Trophoblast cell (in vitro differentiated cells and primary cell): Measurements from ENCODE around the gene TCF7L1.
A peak's percentile ranks its signal among the peaks of the same experiment; 100 is the strongest.

Experiments
- DNase-seq, 2 donors: peaks; one replicate each; pipeline ENCODE4 v3.0.0-alpha.2; 2016
- H2AFZ ChIP-seq: 2 replicates; pipeline ENCODE4 v1.6.1; 2013; ENCODE audit warnings: low read length, moderate library complexity, mild to moderate bottlenecking; ENCODE audit not compliant: insufficient read depth, poor library complexity
- H2AK5ac ChIP-seq: 2 replicates; pipeline ENCODE4 v1.6.1; 2013; ENCODE audit warnings: mild to moderate bottlenecking, low read length
- H2BK120ac ChIP-seq: 2 replicates; pipeline ENCODE4 v1.6.1; 2013; ENCODE audit warnings: low read length, mild to moderate bottlenecking, moderate library complexity; ENCODE audit not compliant: insufficient read depth, poor library complexity
- H2BK12ac ChIP-seq: 2 replicates; pipeline ENCODE4 v1.6.1; 2013; ENCODE audit warnings: mild to moderate bottlenecking, low read length, moderate library complexity
- H2BK5ac ChIP-seq: 2 replicates; pipeline ENCODE4 v1.6.1; 2013; ENCODE audit warnings: low read length, low read depth, moderate library complexity, mild to moderate bottlenecking; ENCODE audit not compliant: poor library complexity
- H3K14ac ChIP-seq: 2 replicates; pipeline ENCODE4 v1.6.1; 2013; ENCODE audit warnings: mild to moderate bottlenecking, low read length
- H3K18ac ChIP-seq: 2 replicates; pipeline ENCODE4 v1.6.1; 2013; ENCODE audit warnings: mild to moderate bottlenecking, low read length
- H3K23ac ChIP-seq: 2 replicates; pipeline ENCODE4 v1.6.1; 2013; ENCODE audit warnings: low read length
- H3K27ac ChIP-seq: 2 replicates; pipeline ENCODE4 v1.5.1; 2013; ENCODE audit warnings: low read depth, mild to moderate bottlenecking, inconsistent platforms, low read length, moderate library complexity
- H3K27me3 ChIP-seq: 2 replicates; pipeline ENCODE4 v1.6.1; 2013; ENCODE audit warnings: inconsistent platforms, mild to moderate bottlenecking, low read length, moderate library complexity; ENCODE audit not compliant: insufficient read depth
- H3K36me3 ChIP-seq, 2 experiments: 1 replicate in 1 of 2; 2 replicates in 1 of 2; pipeline ENCODE4 v1.6.1; 2013; ENCODE audit warnings: low read length in 2 of 2, mild to moderate bottlenecking in 2 of 2, moderate library complexity in 1 of 2; ENCODE audit not compliant: insufficient read depth in 2 of 2, control insufficient read depth in 1 of 2
- H3K4ac ChIP-seq: 2 replicates; pipeline ENCODE4 v1.6.1; 2013; ENCODE audit warnings: low read depth, mild to moderate bottlenecking, low read length, moderate library complexity
- H3K4me1 ChIP-seq, 2 experiments: 1 replicate in 1 of 2; 2 replicates in 1 of 2; pipeline ENCODE4 v1.6.1; 2013; ENCODE audit warnings: low read length in 2 of 2, mild to moderate bottlenecking in 2 of 2, moderate library complexity in 1 of 2; ENCODE audit not compliant: insufficient read depth in 2 of 2, control insufficient read depth in 1 of 2
- H3K4me2 ChIP-seq: 2 replicates; pipeline ENCODE4 v1.6.1; 2013; ENCODE audit warnings: inconsistent platforms, mild to moderate bottlenecking, low read length, moderate library complexity
- H3K4me3 ChIP-seq: 2 replicates; pipeline ENCODE4 v1.5.1; 2013; ENCODE audit warnings: mild to moderate bottlenecking, low read depth, low read length, inconsistent platforms
- H3K79me1 ChIP-seq: one replicate; pipeline ENCODE4 v1.6.1; 2013; ENCODE audit warnings: low read length
- H3K79me2 ChIP-seq: 2 replicates; pipeline ENCODE4 v1.6.1; 2013; ENCODE audit warnings: low read length, mild to moderate bottlenecking; ENCODE audit not compliant: control insufficient read depth, insufficient read depth, poor library complexity
- H3K9ac ChIP-seq: 2 replicates; pipeline ENCODE4 v1.6.1; 2013; ENCODE audit warnings: mild to moderate bottlenecking, low read length
- H3K9me3 ChIP-seq: 2 replicates; pipeline ENCODE4 v1.6.1; 2013; ENCODE audit warnings: low read depth, mild to moderate bottlenecking, control low read depth, inconsistent platforms, low read length; ENCODE audit not compliant: insufficient read depth
- H4K12ac ChIP-seq: 2 replicates; pipeline ENCODE4 v1.6.1; 2013; ENCODE audit warnings: low read depth, mild to moderate bottlenecking, low read length, moderate library complexity
- H4K8ac ChIP-seq: 2 replicates; pipeline ENCODE4 v1.6.1; 2013; ENCODE audit warnings: low read depth, mild to moderate bottlenecking, low read length, moderate library complexity
- H4K91ac ChIP-seq: one replicate; pipeline ENCODE4 v1.6.1; 2013; ENCODE audit warnings: low read depth, mild to moderate bottlenecking, low read length, moderate library complexity
- WGBS: extraction: QIAGEN DNeasy Blood & Tissue Kit; methylation state at CpG from one replicate; pipeline ENCODE4 v1.1.7; 2013; ENCODE audit warnings: missing lambda C conversion rate; ENCODE audit not compliant: insufficient read length, insufficient coverage; ENCODE audit errors: extremely low coverage; 5-methylcytosine and 5-hydroxymethylcytosine counted together

The TCF7L1 gene

GRCh38 chr2:85277416-85278158, 144.4 kb downstream of the TCF7L1 start:
- H3K4me3 ChIP-seq = no peak overlapping the region
- no peaks in the 10 kb centered on the region for H3K27me3 ChIP-seq
- H3K79me2 ChIP-seq = no peaks in the 10 kb centered on the region
- no peaks in the 10 kb centered on the region for H3K9me3 ChIP-seq
- no peak overlapping the region for H3K18ac ChIP-seq
- H3K9ac ChIP-seq = no peak overlapping the region
- H3K14ac ChIP-seq = no peak overlapping the region
- no peak overlapping the region for H2BK12ac ChIP-seq
- H2AK5ac ChIP-seq = no peak overlapping the region
- no peak overlapping the region for H3K4me2 ChIP-seq
- H3K4me1 ChIP-seq = peaks cover 14 to 17% of the 10 kb centered on the region in 2 experiments
- WGBS = no CpG with 5 or more reads among the region's 15 CpGs
- no peak overlapping the region for H4K8ac ChIP-seq
- no peak overlapping the region for H3K4ac ChIP-seq
- H2BK120ac ChIP-seq = no peak overlapping the region
- H3K27ac ChIP-seq = no peak overlapping the region
- H2AFZ ChIP-seq = no peak overlapping the region
- H4K91ac ChIP-seq = no peak overlapping the region
- no peak overlapping the region for H4K12ac ChIP-seq
- no peak for DNase-seq
- H3K79me1 ChIP-seq = no peaks in the 10 kb centered on the region
- H3K23ac ChIP-seq = no peak overlapping the region
- no peak overlapping the region for H2BK5ac ChIP-seq
- H3K36me3 ChIP-seq = no peaks in the 10 kb centered on the region

- H4K91ac ChIP-seq = no peak overlapping the region
- no peak overlapping the region for H3K14ac ChIP-seq
- no peaks in the 10 kb centered on the region for H3K79me2 ChIP-seq
- H2BK12ac ChIP-seq = no peak overlapping the region
- no peak overlapping the region for H3K18ac ChIP-seq
- H3K4me3 ChIP-seq = no peak overlapping the region
- no peak overlapping the region for H2AFZ ChIP-seq
- peak in 1 of 2 donors; percentile 62 for DNase-seq
- peaks cover 14 to 17% of the 10 kb centered on the region in 2 experiments for H3K4me1 ChIP-seq
- no peak overlapping the region for H4K12ac ChIP-seq
- H2AK5ac ChIP-seq = no peak overlapping the region
- no peak overlapping the region for H2BK120ac ChIP-seq
- no peaks in the 10 kb centered on the region for H3K36me3 ChIP-seq
- no peak overlapping the region for H2BK5ac ChIP-seq
- H3K9me3 ChIP-seq = no peaks in the 10 kb centered on the region
- no peaks in the 10 kb centered on the region for H3K27me3 ChIP-seq
- WGBS = no CpG with 5 or more reads among the region's 2 CpGs
- H3K27ac ChIP-seq = no peak overlapping the region
- H3K4me2 ChIP-seq = no peak overlapping the region
- H3K23ac ChIP-seq = no peak overlapping the region
- H3K79me1 ChIP-seq = no peaks in the 10 kb centered on the region
- H3K4ac ChIP-seq = no peak overlapping the region
- no peak overlapping the region for H4K8ac ChIP-seq
- H3K9ac ChIP-seq = no peak overlapping the region
Measured at GRCh38 chr2:85278361-85278760, 145.2 kb downstream of the TCF7L1 start.

GRCh38 chr2:85281553-85281952, 148.4 kb downstream of the TCF7L1 start:
- Histone ChIP-seq H3K4me3 (peak overlapping the region; percentile 4), H4K12ac (no peak overlapping the region), H2AFZ (no peak overlapping the region), H3K4me1 (peaks cover 5 to 8% of the 10 kb centered on the region in 2 experiments), H3K27me3 (no peaks in the 10 kb centered on the region), H3K27ac (no peak overlapping the region), H3K23ac (no peak overlapping the region), H3K4me2 (no peak overlapping the region), H3K79me1 (no peaks in the 10 kb centered on the region), H3K36me3 (peaks cover 1 to 7% of the 10 kb centered on the region in 2 experiments), H2BK120ac (no peak overlapping the region), H4K91ac (no peak overlapping the region), H2AK5ac (no peak overlapping the region), H2BK5ac (no peak overlapping the region), H3K9me3 (no peaks in the 10 kb centered on the region), H2BK12ac (no peak overlapping the region), H4K8ac (no peak overlapping the region), H3K14ac (no peak overlapping the region), H3K18ac (no peak overlapping the region), H3K9ac (no peak overlapping the region), H3K4ac (no peak overlapping the region), H3K79me2 (no peaks in the 10 kb centered on the region)
- no peak for DNase-seq
- WGBS = no CpG with 5 or more reads among the region's 6 CpGs

GRCh38 chr2:85282914-85283313, 149.7 kb downstream of the TCF7L1 start:
- Histone ChIP-seq H2BK120ac (no peak overlapping the region), H2BK12ac (no peak overlapping the region), H3K79me2 (no peaks in the 10 kb centered on the region), H3K4me1 (peaks cover 2% of the 10 kb centered on the region in 2 experiments), H2AK5ac (no peak overlapping the region), H3K18ac (no peak overlapping the region), H3K4me2 (no peak overlapping the region), H3K79me1 (no peaks in the 10 kb centered on the region), H4K12ac (no peak overlapping the region), H2AFZ (no peak overlapping the region), H3K4ac (no peak overlapping the region), H3K36me3 (peaks cover 1 to 9% of the 10 kb centered on the region in 2 experiments), H3K9me3 (no peaks in the 10 kb centered on the region), H3K4me3 (no peak overlapping the region), H3K14ac (no peak overlapping the region), H3K23ac (no peak overlapping the region), H4K91ac (no peak overlapping the region), H3K27me3 (no peaks in the 10 kb centered on the region), H3K9ac (no peak overlapping the region), H3K27ac (no peak overlapping the region), H4K8ac (no peak overlapping the region), H2BK5ac (no peak overlapping the region)
- no peak for DNase-seq
- WGBS = no CpG with 5 or more reads among the region's 7 CpGs
